Ascending aorta (tissue), 2 donors: ENCODE results near the gene MLLT6. TPM values are rescaled to one million over a fixed set of nuclear protein-coding genes. Genes with fewer than 3 reads are reported as not detected.
A peak's percentile ranks its signal among the peaks of the same experiment; 100 is the strongest.

Experiments used
- DNase-seq, 2 donors: peaks; one replicate each; pipeline ENCODE4 v3.0.0-alpha.2; 2019; ENCODE audit warnings: low spot score in 2 of 2
- H3K27ac ChIP-seq, 2 donors: fragments of 200-600 bp; sonication (generic); one replicate each; pipeline ENCODE4 v1.5.1; 2016 to 2017; ENCODE audit warnings: mild to moderate bottlenecking in 1 of 2
- H3K27me3 ChIP-seq: fragments of 200-600 bp; sonication (generic); one replicate; pipeline ENCODE4 v1.5.1; 2017
- H3K36me3 ChIP-seq, 2 donors: fragments of 200-600 bp; sonication (generic); one replicate each; pipeline ENCODE4 v1.5.1; 2016
- H3K4me1 ChIP-seq, 2 donors: fragments of 200-600 bp; sonication (generic); one replicate each; pipeline ENCODE4 v1.5.1; 2016 to 2017; ENCODE audit warnings: mild to moderate bottlenecking in 1 of 2
- H3K4me3 ChIP-seq, 2 donors: fragments of 200-600 bp; sonication (generic); one replicate each; pipeline ENCODE4 v1.5.1; 2016 to 2017; ENCODE audit warnings: mild to moderate bottlenecking in 1 of 2
- H3K9me3 ChIP-seq, 2 donors: fragments of 200-600 bp; sonication (generic); one replicate each; pipeline ENCODE4 v1.5.1; 2016
- CTCF ChIP-seq, 3 experiments: fragments of 200-600 bp in 2 of 3; fragments of 450-650 bp in 1 of 3; sonication (generic) in 2 of 3; IDR thresholded peaks; one replicate each; pipeline ENCODE4 v1.5.1; 2016 to 2019; ENCODE audit warnings: antibody characterized with exemption in 3 of 3, mild to moderate bottlenecking in 1 of 3, moderate library complexity in 1 of 3
- intact Hi-C: fragments of 100-400 bp; cut with DNase I; formaldehyde crosslinking; loops from one replicate; pipeline ENCODE4 v1.15.1; 2023
- total RNA-seq: library from RNA; depleted of rRNA; stranded (reverse); fragments of >200 nt; gene quantifications from one replicate; pipeline ENCODE4 v1.1.0, GENCODE V29; 2016

MLLT6 gene
- total RNA-seq, 1 donor from 2014 or later, result 100 TPM

- no peaks in the 10 kb centered on the region for H3K27me3 ChIP-seq
- H3K27ac ChIP-seq, result no peak overlapping the region
- H3K4me3 ChIP-seq, result no peak overlapping the region
- no peaks in the 10 kb centered on the region for H3K9me3 ChIP-seq
- intact Hi-C loops, result no loop called here
- no peaks in the 10 kb centered on the region for H3K4me1 ChIP-seq
- DNase-seq, result no peak
- TF ChIP-seq CTCF (IDR thresholded peaks at IDR 0.05), result no peak
- H3K36me3 ChIP-seq, result no peaks in the 10 kb centered on the region
Observed at GRCh38 chr17:38685491-38685890, 19.6 kb upstream of the MLLT6 start.

GRCh38 chr17:38687286-38687685, 17.8 kb upstream of the MLLT6 start:
- Histone ChIP-seq H3K36me3 (no peaks in the 10 kb centered on the region), H3K4me3 (no peak overlapping the region), H3K4me1 (no peaks in the 10 kb centered on the region), H3K9me3 (no peaks in the 10 kb centered on the region), H3K27me3 (no peaks in the 10 kb centered on the region), H3K27ac (no peak overlapping the region)
- intact Hi-C loops, result no loop called here
- no peak for TF ChIP-seq CTCF (IDR thresholded peaks at IDR 0.05)
- DNase-seq, result no peak

- intact Hi-C loops, result no loop called here
- H3K27me3 ChIP-seq, result no peaks in the 10 kb centered on the region
- DNase-seq, result no peak
- no peak for TF ChIP-seq CTCF (IDR thresholded peaks at IDR 0.05)
- H3K9me3 ChIP-seq, result no peaks in the 10 kb centered on the region
- no peak overlapping the region for H3K27ac ChIP-seq
- peaks cover 0 to 3% of the 10 kb centered on the region in 2 donors for H3K4me1 ChIP-seq
- no peak overlapping the region for H3K4me3 ChIP-seq
- H3K36me3 ChIP-seq, result no peaks in the 10 kb centered on the region
Observed at GRCh38 chr17:38690386-38690785, 14.7 kb upstream of the MLLT6 start.

GRCh38 chr17:38691154-38691553, 13.9 kb upstream of the MLLT6 start:
- Histone ChIP-seq H3K27ac (no peak overlapping the region), H3K4me1 (peaks cover 0 to 3% of the 10 kb centered on the region in 2 donors), H3K36me3 (no peaks in the 10 kb centered on the region), H3K9me3 (no peaks in the 10 kb centered on the region), H3K27me3 (no peaks in the 10 kb centered on the region), H3K4me3 (no peak overlapping the region)
- TF ChIP-seq CTCF (IDR thresholded peaks at IDR 0.05), result no peak
- no peak for DNase-seq
- intact Hi-C loops, result no loop called here

- H3K9me3 ChIP-seq, result no peaks in the 10 kb centered on the region
- H3K4me1 ChIP-seq, result peaks cover 0 to 3% of the 10 kb centered on the region in 2 donors
- no peaks in the 10 kb centered on the region for H3K27me3 ChIP-seq
- no peaks in the 10 kb centered on the region for H3K36me3 ChIP-seq
- H3K4me3 ChIP-seq, result no peak overlapping the region
- no peak for TF ChIP-seq CTCF (IDR thresholded peaks at IDR 0.05)
- intact Hi-C loops, result no loop called here
- peak in 1 of 2 donors; percentile 88 for DNase-seq
- peak overlapping the region in 1 of 2 donors; percentile 51 for H3K27ac ChIP-seq
Observed at GRCh38 chr17:38693700-38694329, 11.3 kb upstream of the MLLT6 start.
